ENCODE results near the gene NBPF11. TPM values are rescaled to one million over a fixed set of nuclear protein-coding genes. Genes with fewer than 3 reads are reported as not detected.
"Not testable (repeated sequence)": the region's sequence is repeated elsewhere in the genome, so short reads cannot be mapped to it uniquely, and the experiment has no call there.

NBPF11 gene, protein sequence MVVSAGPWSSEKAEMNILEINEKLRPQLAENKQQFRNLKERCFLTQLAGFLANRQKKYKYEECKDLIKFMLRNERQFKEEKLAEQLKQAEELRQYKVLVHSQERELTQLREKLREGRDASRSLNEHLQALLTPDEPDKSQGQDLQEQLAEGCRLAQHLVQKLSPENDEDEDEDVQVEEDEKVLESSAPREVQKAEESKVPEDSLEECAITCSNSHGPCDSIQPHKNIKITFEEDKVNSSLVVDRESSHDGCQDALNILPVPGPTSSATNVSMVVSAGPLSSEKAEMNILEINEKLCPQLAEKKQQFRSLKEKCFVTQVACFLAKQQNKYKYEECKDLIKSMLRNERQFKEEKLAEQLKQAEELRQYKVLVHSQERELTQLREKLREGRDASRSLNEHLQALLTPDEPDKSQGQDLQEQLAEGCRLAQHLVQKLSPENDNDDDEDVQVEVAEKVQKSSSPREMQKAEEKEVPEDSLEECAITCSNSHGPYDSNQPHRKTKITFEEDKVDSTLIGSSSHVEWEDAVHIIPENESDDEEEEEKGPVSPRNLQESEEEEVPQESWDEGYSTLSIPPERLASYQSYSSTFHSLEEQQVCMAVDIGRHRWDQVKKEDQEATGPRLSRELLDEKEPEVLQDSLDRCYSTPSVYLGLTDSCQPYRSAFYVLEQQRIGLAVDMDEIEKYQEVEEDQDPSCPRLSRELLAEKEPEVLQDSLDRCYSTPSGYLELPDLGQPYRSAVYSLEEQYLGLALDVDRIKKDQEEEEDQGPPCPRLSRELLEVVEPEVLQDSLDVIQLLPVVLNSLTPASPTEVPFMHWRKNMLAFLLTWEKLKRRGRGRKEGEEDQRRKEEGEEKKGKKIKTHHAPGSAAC
- 12.8 and 13.0 TPM in 2 replicates for total RNA-seq (2022)
- percentile 76 among the genes with signal in this experiment for Bru-seq, nascent RNA
- BruChase-seq, experiment 1, labeled RNA remaining after a 2-hour chase = percentile 78 among the genes with signal in this experiment
- percentile 68 among the genes with signal in this experiment for BruChase-seq, experiment 2, labeled RNA remaining after a 6-hour chase
- long read RNA-seq, partial matches to known transcripts = 1 of 11 reads
- long read RNA-seq, other reads (novel, unspliced or antisense) = 10 of 11 reads

DNA sequence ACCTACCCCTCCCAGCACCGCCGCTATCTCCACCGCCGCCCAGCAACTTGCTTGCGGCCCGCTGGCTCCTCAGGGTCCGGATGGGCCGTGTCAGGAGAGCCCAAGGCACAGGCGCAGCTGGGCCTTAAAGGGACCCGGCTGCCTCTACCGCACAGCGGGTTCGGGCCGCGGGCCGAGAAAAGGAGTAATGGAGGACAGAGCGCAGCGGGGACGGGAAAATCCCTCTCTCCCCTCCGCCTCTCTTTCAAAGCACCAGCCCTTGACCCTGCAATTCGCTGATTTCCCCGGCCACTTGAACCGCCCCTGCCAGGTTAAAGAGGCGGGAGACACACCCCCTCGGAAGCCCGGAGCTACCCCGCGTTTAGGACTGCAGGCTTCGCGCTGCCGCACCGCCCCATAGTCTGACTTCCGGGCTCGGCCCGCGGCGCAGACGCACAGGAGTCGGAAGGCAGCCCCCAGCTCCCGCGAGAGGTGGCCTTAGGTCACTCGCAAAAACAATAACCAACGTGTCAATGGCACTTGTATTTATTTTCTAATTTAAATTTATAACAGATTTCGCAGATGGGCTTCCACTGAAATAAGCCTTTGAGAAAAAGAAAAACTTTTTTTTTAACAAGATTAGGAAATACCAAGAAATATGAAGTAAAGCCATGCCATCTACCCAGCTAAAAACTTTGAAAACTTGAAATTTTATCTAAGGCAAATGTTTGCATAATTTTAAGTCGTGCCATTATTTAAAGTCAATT, at the start of gene NBPF11:
NBPF11 (minus strand) TSS at position 371 of the 746 bp plus-strand sequence. CDS start 25,278 bp downstream, outside the sequence.
- peak within 1 kb of the TSS; percentile 89 for H3K4me3 Mint-ChIP-seq (ENCODE audit: unreplicated experiment)
- peak within 1 kb of the TSS; percentile 92 for H3K27ac Mint-ChIP-seq (ENCODE audit: unreplicated experiment)
- H3K4me1 Mint-ChIP-seq (ENCODE audit: low read depth, unreplicated experiment); CTCF ChIA-PET; H3K9me3 ChIP-seq; H3K9me3 Mint-ChIP-seq (ENCODE audit: unreplicated experiment); H3K4me1 ChIP-seq; H3K36me3 ChIP-seq (ENCODE audit: control insufficient read depth, insufficient read depth, low read length); H3K27me3 ChIP-seq (replicated peaks; ENCODE audit: control insufficient read depth, insufficient read depth, low read length); H3K36me3 Mint-ChIP-seq (ENCODE audit: insufficient read depth, unreplicated experiment); H3K27me3 Mint-ChIP-seq (ENCODE audit: insufficient read depth, unreplicated experiment); intact Hi-C loops (cut with micrococcal nuclease; ENCODE audit: unreplicated experiment); BruUV-seq (replicated peaks): not testable (repeated sequence)
- H3K4me3 ChIP-seq (ENCODE audit: low read depth, low read length) = peak within 1 kb of the TSS; percentile 59
- POLR2A ChIA-PET = interaction anchor here (0.6 to 0.9 kb wide), 2 partner anchors 111 to 183 kb away, joined by 3 to 4 read pairs; no protein-coding TSS in a partner anchor
- DNase-seq = peak; percentile 91

DNA sequence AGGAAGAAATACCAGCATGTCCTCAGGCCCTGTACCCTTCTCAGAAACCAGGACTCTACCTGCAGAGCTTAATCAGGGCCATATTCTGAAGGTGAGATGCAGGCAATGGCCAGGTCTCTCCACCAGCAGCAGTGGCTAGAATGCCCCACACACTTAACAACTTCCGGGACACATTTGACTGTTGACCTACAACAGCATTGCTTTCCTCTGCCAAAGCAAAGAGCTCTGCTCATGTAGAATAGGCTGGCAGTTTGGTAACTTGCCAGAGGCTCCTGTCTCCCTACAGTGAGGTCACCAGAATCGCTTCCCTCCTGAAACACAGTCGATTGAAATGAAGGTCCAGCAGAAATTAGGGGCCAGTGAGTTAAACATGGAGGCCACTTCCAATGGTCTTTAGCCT, 45.3 kb upstream of the NBPF11 start:
- H3K4me1 Mint-ChIP-seq (ENCODE audit: low read depth, unreplicated experiment); CTCF ChIA-PET; H3K27me3 Mint-ChIP-seq (ENCODE audit: insufficient read depth, unreplicated experiment); POLR2A ChIA-PET; H3K36me3 Mint-ChIP-seq (ENCODE audit: insufficient read depth, unreplicated experiment); H3K9me3 ChIP-seq; H3K4me3 ChIP-seq (ENCODE audit: low read depth, low read length); H3K27ac Mint-ChIP-seq (ENCODE audit: unreplicated experiment); H3K36me3 ChIP-seq (ENCODE audit: control insufficient read depth, insufficient read depth, low read length); H3K9me3 Mint-ChIP-seq (ENCODE audit: unreplicated experiment); BruUV-seq (replicated peaks); DNase-seq; intact Hi-C loops (cut with micrococcal nuclease; ENCODE audit: unreplicated experiment); H3K4me1 ChIP-seq; H3K4me3 Mint-ChIP-seq (ENCODE audit: unreplicated experiment); H3K27me3 ChIP-seq (replicated peaks; ENCODE audit: control insufficient read depth, insufficient read depth, low read length): not testable (repeated sequence)

GRCh38 chr1:148196949-148197348, 44.9 kb upstream of the NBPF11 start:
- H3K36me3 ChIP-seq (ENCODE audit: control insufficient read depth, insufficient read depth, low read length); BruUV-seq (replicated peaks); CTCF ChIA-PET; H3K4me1 Mint-ChIP-seq (ENCODE audit: low read depth, unreplicated experiment); H3K9me3 ChIP-seq; H3K36me3 Mint-ChIP-seq (ENCODE audit: insufficient read depth, unreplicated experiment); DNase-seq; H3K9me3 Mint-ChIP-seq (ENCODE audit: unreplicated experiment); intact Hi-C loops (cut with micrococcal nuclease; ENCODE audit: unreplicated experiment); H3K4me3 Mint-ChIP-seq (ENCODE audit: unreplicated experiment); H3K27me3 Mint-ChIP-seq (ENCODE audit: insufficient read depth, unreplicated experiment); POLR2A ChIA-PET; H3K27me3 ChIP-seq (replicated peaks; ENCODE audit: control insufficient read depth, insufficient read depth, low read length); H3K4me3 ChIP-seq (ENCODE audit: low read depth, low read length); H3K27ac Mint-ChIP-seq (ENCODE audit: unreplicated experiment); H3K4me1 ChIP-seq: not testable (repeated sequence)

- H3K4me3 ChIP-seq (ENCODE audit: low read depth, low read length); H3K27me3 ChIP-seq (replicated peaks; ENCODE audit: control insufficient read depth, insufficient read depth, low read length); H3K4me1 ChIP-seq; H3K9me3 ChIP-seq; BruUV-seq (replicated peaks); H3K4me3 Mint-ChIP-seq (ENCODE audit: unreplicated experiment); H3K9me3 Mint-ChIP-seq (ENCODE audit: unreplicated experiment); H3K4me1 Mint-ChIP-seq (ENCODE audit: low read depth, unreplicated experiment); intact Hi-C loops (cut with micrococcal nuclease; ENCODE audit: unreplicated experiment); POLR2A ChIA-PET; H3K36me3 Mint-ChIP-seq (ENCODE audit: insufficient read depth, unreplicated experiment); CTCF ChIA-PET; H3K27me3 Mint-ChIP-seq (ENCODE audit: insufficient read depth, unreplicated experiment); H3K27ac Mint-ChIP-seq (ENCODE audit: unreplicated experiment); H3K36me3 ChIP-seq (ENCODE audit: control insufficient read depth, insufficient read depth, low read length); DNase-seq: not testable (repeated sequence)
Observed at GRCh38 chr1:148195115-148195514, 43.0 kb upstream of the NBPF11 start.

GRCh38 chr1:148188768-148189167, 36.7 kb upstream of the NBPF11 start:
- H3K27me3 ChIP-seq (replicated peaks; ENCODE audit: control insufficient read depth, insufficient read depth, low read length); H3K36me3 ChIP-seq (ENCODE audit: control insufficient read depth, insufficient read depth, low read length); H3K9me3 Mint-ChIP-seq (ENCODE audit: unreplicated experiment); H3K36me3 Mint-ChIP-seq (ENCODE audit: insufficient read depth, unreplicated experiment); intact Hi-C loops (cut with micrococcal nuclease; ENCODE audit: unreplicated experiment); CTCF ChIA-PET; H3K27ac Mint-ChIP-seq (ENCODE audit: unreplicated experiment); H3K4me1 ChIP-seq; POLR2A ChIA-PET; H3K9me3 ChIP-seq; BruUV-seq (replicated peaks); H3K4me1 Mint-ChIP-seq (ENCODE audit: low read depth, unreplicated experiment); H3K4me3 ChIP-seq (ENCODE audit: low read depth, low read length); H3K27me3 Mint-ChIP-seq (ENCODE audit: insufficient read depth, unreplicated experiment); H3K4me3 Mint-ChIP-seq (ENCODE audit: unreplicated experiment): not testable (repeated sequence)
- peak; percentile 60 to 75 for DNase-seq

DNA sequence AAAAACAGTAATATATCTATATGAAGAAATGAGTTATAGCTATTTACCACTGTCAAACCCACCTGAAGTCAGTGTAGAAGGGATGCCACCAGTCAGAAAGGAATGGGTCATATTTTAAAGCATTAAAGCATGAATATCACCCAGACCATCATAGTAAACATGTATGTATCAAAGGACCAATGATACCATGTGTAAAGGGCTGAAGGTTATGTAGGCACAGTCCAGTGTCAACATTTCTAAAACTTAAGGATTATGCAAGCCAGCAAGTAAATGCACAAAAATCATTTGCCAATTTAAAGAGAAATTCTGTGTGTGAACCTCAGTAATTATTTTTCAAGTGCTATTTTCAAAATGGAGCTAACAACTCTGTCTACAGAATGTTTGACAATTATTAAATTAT, 26.6 kb upstream of the NBPF11 start:
- H3K27me3 ChIP-seq (replicated peaks; ENCODE audit: control insufficient read depth, insufficient read depth, low read length); H3K4me1 ChIP-seq; H3K9me3 ChIP-seq; H3K36me3 Mint-ChIP-seq (ENCODE audit: insufficient read depth, unreplicated experiment); POLR2A ChIA-PET; H3K27me3 Mint-ChIP-seq (ENCODE audit: insufficient read depth, unreplicated experiment); CTCF ChIA-PET; H3K27ac Mint-ChIP-seq (ENCODE audit: unreplicated experiment); DNase-seq; intact Hi-C loops (cut with micrococcal nuclease; ENCODE audit: unreplicated experiment); BruUV-seq (replicated peaks); H3K4me1 Mint-ChIP-seq (ENCODE audit: low read depth, unreplicated experiment); H3K4me3 ChIP-seq (ENCODE audit: low read depth, low read length); H3K9me3 Mint-ChIP-seq (ENCODE audit: unreplicated experiment); H3K36me3 ChIP-seq (ENCODE audit: control insufficient read depth, insufficient read depth, low read length); H3K4me3 Mint-ChIP-seq (ENCODE audit: unreplicated experiment): not testable (repeated sequence)

Data from Caco-2 (cell line).